ENCODE measurements around the gene SLC22A23.
"Not testable (repeated sequence)": the region's sequence is repeated elsewhere in the genome, so short reads cannot be mapped to it uniquely, and the experiment has no call there.

Gene SLC22A23

GRCh38 chr6:3384241-3385143 is 72.4 kb downstream of the SLC22A23 start:
- DNase-seq = no peak

DNA sequence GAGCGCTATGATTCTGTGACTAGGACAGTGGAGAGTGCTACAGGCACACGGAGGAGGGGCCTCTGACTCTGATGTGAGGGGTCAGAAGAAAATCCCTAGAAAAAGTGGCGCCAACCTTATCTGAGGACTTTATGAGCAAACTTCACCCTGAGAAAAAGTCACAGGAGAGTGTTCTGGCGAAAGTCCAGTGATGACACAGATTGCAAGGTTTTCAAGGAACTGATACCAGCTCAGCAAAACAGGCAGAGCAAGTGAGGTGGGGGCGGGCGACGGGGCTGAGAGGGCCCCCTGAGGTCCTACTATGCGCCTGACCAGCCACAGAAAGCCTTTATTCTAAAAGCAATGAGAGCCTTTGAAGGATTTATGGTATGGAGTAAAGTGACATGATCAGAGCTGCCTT is 73.3 kb downstream of the SLC22A23 start:
- no peak for DNase-seq

DNA sequence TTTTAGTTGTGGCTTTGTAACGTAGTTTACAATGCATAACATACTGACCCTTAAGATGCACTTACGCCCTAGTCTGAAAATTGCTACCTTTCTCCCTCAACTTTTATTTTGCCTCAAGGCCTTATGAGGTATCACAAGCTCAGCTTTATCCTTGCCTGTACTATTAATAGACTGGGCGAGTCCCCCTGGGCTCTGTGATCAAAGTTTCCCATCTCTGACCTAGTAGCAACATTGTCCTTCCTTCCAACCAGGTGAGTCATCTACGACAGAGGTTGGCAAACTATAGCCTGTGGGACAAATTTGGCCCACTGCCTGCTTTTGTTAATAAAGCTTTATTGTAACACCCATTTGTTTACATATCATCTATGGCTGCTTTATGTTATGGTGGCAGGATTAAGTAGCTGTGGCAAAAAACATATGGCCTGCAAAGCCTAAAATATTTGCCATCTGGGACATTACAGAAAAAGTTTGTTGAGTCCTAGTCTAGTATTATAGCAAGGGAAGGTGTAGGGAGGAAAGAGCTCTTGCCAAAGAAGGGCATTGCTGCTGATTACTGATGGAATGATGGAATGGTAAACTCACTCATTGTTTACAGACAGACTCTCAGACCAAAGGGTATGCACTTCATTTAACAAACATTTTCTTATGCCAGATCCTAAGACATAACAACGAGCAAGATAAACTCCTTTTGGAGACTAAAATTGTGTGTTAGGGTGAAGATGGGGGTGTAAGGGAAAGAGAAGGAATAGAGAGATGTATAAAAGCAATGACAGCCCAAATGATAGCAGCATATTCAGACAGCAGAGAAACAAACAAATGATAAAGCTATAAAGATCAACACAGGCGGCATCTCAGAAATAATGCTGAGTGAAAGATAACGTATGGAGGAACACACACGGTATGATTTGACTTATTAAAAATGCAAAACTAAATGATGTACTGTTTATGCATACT is 74.2 kb downstream of the SLC22A23 start:
- no peak for DNase-seq

DNA sequence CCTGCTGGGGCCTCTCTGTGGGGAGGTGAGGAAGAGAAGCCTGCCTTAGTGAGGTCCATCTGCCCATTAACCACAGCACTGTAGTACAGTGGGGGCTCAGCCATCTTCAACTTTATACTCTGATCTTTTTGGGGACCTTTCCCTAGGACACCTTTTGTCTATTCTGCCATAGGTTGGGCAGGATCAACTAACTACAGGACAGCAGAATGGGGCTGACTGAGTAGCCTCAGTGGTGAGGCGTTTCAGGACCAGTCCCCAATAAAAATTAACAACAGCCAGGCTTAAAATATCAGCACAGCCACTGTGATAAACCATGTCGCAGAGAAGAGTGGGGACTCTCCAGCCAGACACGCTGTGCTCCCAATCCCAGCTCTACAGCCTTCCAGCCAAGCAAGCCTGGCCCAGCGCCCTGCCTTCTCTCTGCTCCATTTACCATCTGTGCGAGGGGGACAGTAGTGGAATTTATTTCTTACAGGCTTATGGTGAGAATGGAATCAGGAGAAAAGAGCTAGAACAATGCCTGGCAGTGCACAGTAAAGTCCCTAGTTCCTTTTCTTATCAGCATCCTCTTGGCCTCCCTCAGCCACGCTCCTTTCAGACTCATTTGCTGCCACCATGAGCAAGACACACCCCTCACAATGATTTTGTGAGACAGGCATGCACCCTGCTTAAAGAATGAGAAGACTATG is 75.5 kb downstream of the SLC22A23 start:
- no peak for DNase-seq

DNA sequence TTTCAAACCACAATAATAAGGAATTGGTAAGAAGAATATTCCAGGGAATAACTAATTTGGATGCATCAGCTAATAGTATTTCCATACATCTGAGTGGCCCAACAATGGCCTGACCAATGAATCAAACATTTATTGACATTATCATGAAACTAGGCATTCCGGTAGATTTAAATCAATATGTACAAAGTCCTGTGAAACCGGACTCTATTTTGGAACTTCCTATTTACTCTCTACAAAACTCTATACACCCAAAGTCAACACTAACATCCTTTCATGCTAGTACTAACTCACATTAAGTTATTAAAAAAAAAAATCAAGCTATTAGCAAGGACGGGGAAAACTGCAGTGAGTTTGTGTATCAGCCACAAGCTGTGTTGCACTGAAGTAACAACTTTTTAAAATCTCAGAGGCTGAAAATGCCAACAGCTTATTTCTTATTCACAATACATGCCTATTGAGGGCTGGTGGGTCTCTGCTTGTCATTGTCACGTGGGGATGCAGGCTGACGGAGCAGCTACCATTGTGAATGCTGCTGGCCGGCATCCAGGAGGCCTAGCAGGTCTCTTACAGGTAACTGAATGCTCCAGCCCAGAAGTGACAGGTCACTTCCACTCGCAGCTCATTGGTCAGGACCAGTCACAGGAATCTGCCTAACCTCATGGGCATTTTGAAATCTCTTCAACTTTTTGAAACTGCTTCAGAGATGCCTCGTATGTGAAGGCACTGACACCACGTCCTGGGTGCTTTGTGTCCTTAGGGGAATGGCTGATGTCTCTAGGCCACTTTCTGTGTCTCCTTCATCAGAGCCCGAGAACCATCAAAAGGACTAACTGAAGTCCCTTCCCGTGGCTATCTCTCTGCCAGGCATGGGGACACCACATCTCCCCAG is 76.3 kb downstream of the SLC22A23 start:
- DNase-seq = no peak

GRCh38 chr6:3379482-3380060 is 77.3 kb downstream of the SLC22A23 start:
- no peak for DNase-seq

- DNase-seq = not testable (repeated sequence)
These were observed 78.0 kb downstream of the SLC22A23 start for GRCh38 chr6:3378808-3379207.

DNA sequence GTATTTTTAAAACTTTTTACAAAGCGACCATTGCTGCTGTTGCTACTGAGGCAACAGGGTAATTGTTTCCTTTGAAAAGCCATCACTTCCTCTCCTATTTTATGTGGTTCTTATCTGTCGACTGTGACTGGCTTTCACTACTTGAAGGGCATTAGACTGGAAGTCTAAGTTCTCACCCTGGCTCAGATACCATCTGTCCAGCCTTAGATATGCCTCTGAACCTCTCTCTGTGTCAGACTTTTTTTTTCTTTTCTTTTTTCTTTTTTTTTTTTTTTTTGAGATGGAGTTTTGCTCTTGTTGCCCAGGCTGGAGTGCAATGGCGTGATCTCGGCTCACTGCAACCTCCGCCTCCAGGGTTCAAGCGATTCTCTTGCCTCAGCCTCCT is 78.5 kb downstream of the SLC22A23 start:
- DNase-seq = not testable (repeated sequence)

GRCh38 chr6:3377536-3378397 is 79.1 kb downstream of the SLC22A23 start:
- no peak for DNase-seq

DNA sequence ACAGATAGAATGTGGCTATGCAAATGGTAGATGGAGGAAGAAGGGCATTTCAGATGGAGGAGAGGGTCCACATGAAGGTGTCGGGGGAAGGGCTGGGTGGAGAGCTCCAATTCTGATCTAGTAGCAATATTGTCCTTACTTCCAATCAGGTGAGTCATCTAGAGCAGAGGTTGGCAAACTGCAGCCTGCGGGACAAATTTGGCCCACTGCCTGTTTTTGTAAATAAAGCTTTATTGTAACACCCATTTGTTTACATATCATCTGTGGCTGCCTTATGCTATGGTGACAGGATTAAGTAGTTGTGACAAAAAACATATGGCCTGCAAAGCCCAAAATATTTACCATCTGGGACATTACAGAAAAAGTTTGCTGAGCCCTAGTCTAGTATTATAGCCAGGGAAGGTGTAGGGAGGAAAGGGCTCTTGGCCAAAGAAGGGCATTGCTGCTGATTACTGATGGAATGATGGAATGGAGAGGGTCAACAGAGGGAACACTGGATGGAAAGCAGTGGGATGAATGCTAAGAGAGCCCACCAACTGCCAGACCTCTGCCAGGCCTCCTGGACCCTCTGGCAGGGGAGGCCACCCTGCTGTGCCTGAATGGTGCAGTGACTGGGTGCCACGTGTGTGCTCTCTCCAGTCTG is 79.8 kb downstream of the SLC22A23 start:
- no peak for DNase-seq

GRCh38 chr6:3376064-3376463 is 80.8 kb downstream of the SLC22A23 start:
- no peak for DNase-seq

DNA sequence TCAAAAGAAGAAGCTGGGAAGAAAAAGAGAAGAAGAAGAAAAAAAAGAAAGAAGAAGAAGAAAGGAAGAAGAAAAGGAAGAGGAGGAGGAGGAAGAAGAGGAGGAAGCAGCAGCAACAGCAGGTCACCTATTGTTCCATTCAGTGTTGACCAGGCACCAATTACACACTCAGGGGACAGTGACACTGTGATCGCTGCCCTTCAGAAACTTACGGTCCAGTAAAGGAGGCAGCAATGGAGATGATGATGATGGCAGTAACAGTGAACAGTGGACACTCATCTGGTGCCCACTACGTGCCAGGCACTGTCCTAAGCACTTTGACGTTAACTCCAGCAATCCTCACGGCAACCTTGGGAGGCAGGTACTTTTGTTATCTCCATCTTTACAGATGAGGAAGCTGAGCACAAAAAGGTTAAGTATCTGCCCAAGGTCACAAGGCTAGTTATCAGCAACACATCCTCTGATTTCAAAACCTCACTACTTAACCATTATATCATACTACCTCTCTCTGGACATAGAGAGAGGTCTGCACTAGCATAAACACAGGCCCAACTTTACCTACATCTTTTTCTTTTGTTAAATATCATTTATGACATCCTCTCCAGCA is 83.2 kb downstream of the SLC22A23 start:
- DNase-seq = no peak

DNA sequence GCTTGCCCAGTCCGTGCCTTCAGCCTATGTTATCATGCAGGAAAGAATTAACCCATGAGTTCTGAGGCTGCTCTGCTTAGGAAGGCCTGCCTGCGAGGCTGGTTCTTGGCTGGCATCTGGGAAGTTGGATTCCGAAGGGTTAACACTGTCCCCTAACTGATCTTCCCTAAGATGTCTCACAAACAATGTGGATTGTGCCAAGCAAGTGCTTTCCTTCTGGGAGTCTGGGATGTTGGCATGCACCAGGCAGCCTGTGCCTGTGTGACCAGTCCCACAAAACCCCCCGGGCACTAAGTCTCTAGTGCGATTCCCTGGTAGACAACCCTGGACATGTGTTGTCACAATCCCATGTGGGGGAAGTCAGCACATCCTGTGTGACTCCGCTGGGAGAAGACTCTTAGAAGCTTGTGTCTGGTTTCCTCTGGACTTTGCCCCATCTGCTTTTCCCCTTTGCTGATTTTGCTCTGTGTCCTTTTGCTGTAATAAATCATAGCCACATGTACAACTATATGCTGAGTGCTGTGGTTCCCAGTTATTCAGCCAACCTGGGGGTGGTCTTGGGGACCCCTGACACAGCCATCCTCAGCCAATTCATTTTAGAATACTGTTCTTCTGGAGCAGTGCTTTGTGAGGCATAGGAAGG is 83.8 kb downstream of the SLC22A23 start:
- no peak for DNase-seq

DNA sequence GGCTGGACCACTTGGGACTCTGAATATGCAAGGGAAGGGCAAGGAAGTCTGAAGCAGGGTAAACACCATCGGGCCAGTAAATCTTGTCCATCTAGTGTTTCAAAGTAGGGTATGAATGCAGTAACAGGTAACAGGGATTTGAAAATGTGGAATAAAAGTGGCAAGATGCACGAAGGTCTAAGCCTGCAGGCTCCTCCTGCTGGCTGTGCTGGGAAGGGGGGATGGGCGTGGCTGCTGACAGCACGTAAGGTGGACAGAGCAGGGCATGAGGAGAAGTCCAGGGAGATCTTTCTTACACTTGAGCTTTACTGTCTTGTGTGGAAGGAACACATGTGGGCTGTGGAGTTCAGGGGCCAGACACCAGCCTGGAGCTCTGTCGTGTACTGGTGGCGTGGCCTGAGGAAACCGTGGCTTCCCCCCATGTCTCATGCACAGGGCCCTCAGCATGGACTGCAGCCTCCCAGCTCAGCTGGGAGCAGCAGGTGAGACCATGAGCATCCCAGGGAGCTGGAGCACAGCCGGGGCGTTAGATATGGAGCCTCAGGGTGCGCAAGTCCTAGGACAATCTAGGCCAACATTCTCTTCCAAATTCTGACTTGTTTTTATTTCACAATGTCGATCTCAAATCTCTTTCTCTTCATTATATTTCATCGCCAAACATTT is 84.5 kb downstream of the SLC22A23 start:
- no peak for DNase-seq

GRCh38 chr6:3371222-3371949 is 85.5 kb downstream of the SLC22A23 start:
- DNase-seq = no peak

- no peak for DNase-seq
These were observed 86.3 kb downstream of the SLC22A23 start for GRCh38 chr6:3370361-3371221.

DNA sequence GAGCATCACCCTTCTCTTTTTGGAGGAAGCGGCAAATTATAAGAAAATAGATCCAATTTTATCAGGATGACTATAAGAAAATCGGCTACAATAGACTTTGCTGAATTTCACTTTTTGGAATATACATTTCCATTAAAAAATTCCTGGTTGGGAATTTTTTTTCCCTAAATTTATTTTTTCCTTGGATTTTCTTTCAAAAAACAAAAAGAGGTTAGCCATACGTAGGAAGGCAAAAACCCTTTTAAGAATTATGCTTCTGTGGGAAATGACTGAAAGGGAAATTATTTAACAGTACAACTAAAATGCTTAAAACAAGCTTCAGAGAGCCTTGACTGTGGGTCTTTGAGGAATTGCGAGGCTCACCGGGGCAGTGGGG is 86.9 kb downstream of the SLC22A23 start:
- no peak for DNase-seq

Data from activated CD4-positive, alpha-beta T cell treated with anti-CD3 and anti-CD28 coated beads, Interleukin-2, Interleukin-6, amounts not matched to agents 100 ng/mL and 50 ng/mL, durations not matched to agents 16 hours and 8 hours (primary cell).